Caco-2 (cell line): Measurements from ENCODE around the gene ADCY7. TPM values are rescaled to one million over a fixed set of nuclear protein-coding genes. Genes with fewer than 3 reads are reported as not detected.

Source experiments
- BruUV-seq: library from RNA; stranded (reverse); fragments of 400-500 nt; replicated peaks from 2 replicates; lab custom pipeline; 2021; lab: Mats Ljungman, UMichigan
- CTCF ChIA-PET: fragments of 300-600 bp; sonication (Branson Sonifier 250); formaldehyde crosslinking; loops from one replicate; lab custom pipeline; 2022; ENCODE audit warnings: antibody characterized with exemption; lab: Charles Lee
- POLR2A ChIA-PET: fragments of 300-600 bp; sonication (Branson Sonifier 250); formaldehyde crosslinking; loops from one replicate; lab custom pipeline; 2022; ENCODE audit warnings: antibody characterized with exemption; lab: Charles Lee
- DNase-seq, 2 experiments: peaks; one replicate each; pipeline versions ENCODE4 v3.0.0 to v3.0.0-alpha.2; 2020 to 2022
- H3K27me3 ChIP-seq: replicated peaks from 2 replicates; pipeline ENCODE4 v1.6.0; 2011; ENCODE audit warnings: low read length; ENCODE audit not compliant: control insufficient read depth, insufficient read depth
- H3K36me3 ChIP-seq: 2 replicates; pipeline ENCODE4 v1.5.1; 2011; ENCODE audit warnings: low read length; ENCODE audit not compliant: control insufficient read depth, insufficient read depth
- H3K4me1 ChIP-seq: fragments of 250-450 bp; sonication (Bioruptor Pico); 2 replicates; pipeline ENCODE4 v1.5.1; 2020; ENCODE audit warnings: mild to moderate bottlenecking
- H3K4me3 ChIP-seq: 2 replicates; pipeline ENCODE4 v1.5.1; 2011; ENCODE audit warnings: low read depth, mild to moderate bottlenecking, control low read depth, low read length
- H3K9me3 ChIP-seq: fragments of 250-450 bp; sonication (Bioruptor Pico); 2 replicates; pipeline ENCODE4 v1.5.1; 2020; ENCODE audit warnings: mild to moderate bottlenecking, moderate library complexity
- H3K27ac Mint-ChIP-seq: one replicate; pipeline ENCODE4 v1.8.0; 2022; ENCODE audit warnings: mixed read lengths; ENCODE audit not compliant: unreplicated experiment
- H3K27me3 Mint-ChIP-seq: one replicate; pipeline ENCODE4 v1.8.0; 2022; ENCODE audit warnings: mixed read lengths; ENCODE audit not compliant: insufficient read depth, unreplicated experiment
- H3K36me3 Mint-ChIP-seq: one replicate; pipeline ENCODE4 v1.8.0; 2022; ENCODE audit warnings: mild to moderate bottlenecking, mixed read lengths; ENCODE audit not compliant: insufficient read depth, unreplicated experiment
- H3K4me1 Mint-ChIP-seq: one replicate; pipeline ENCODE4 v1.8.0; 2022; ENCODE audit warnings: low read depth, mixed read lengths; ENCODE audit not compliant: unreplicated experiment
- H3K4me3 Mint-ChIP-seq: one replicate; pipeline ENCODE4 v1.8.0; 2022; ENCODE audit warnings: mild to moderate bottlenecking, moderate library complexity, mixed read lengths; ENCODE audit not compliant: unreplicated experiment
- H3K9me3 Mint-ChIP-seq: one replicate; pipeline ENCODE4 v1.8.0; 2022; ENCODE audit warnings: mixed read lengths; ENCODE audit not compliant: unreplicated experiment
- CTCF ChIP-seq, 2 experiments: fragments of 200-600 bp in 1 of 2; IDR thresholded peaks; 1 replicate in 1 of 2; 2 replicates in 1 of 2; pipeline versions ENCODE4 v1.5.1 to v1.8.0; 2011 to 2022; ENCODE audit warnings: antibody characterized with exemption in 1 of 2, control low read depth in 1 of 2, inconsistent platforms in 1 of 2, low read depth in 1 of 2, low read length in 1 of 2, mild to moderate bottlenecking in 1 of 2, moderate library complexity in 1 of 2; ENCODE audit not compliant: insufficient read depth in 1 of 2, severe bottlenecking in 1 of 2, unreplicated experiment in 1 of 2
- intact Hi-C: fragments of 100-400 bp; cut with micrococcal nuclease; formaldehyde crosslinking; loops from one replicate; pipeline ENCODE4 v1.10.0; 2022; ENCODE audit not compliant: unreplicated experiment
- total RNA-seq: library from RNA; stranded (reverse); gene quantifications from 2 replicates; pipeline ENCODE4 v1.2.3, GENCODE V29; 2022

Gene ADCY7
- total RNA-seq, 1 experiment from 2014 or later, result 54.2 TPM

DNA sequence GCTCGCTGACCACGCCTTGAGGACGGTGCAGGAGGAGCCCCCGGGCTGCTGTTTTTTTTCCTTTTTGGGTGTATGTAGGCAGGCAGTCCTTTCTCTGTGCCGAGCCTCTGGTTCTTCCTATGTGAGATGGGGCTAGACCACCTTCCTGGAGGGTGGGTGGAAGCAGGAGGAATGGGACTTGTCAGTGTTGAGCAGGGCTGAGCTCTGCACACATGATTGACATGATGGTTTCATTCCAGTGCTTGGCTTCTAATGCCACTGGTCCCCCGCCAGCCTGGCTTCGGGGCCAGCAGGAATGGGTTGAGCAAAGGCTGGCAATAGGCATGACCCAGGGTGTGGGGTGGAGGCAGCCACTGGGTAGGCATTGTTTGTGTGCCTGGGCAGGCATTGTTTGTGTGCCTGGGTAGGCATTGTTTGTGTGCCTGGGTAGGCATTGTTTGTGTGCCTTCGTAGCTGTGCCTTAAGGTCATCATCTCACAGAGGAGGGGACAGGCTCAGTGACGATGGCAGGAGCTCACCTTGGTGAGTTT, 14.2 kb upstream of the ADCY7 start:
- H3K4me3 ChIP-seq, result no peak overlapping the region
- H3K4me1 Mint-ChIP-seq, result peaks cover 15% of the 10 kb centered on the region
- no peaks in the 10 kb centered on the region for H3K9me3 ChIP-seq
- H3K9me3 Mint-ChIP-seq, result no peaks in the 10 kb centered on the region
- intact Hi-C loops, result no loop called here
- no peak overlapping the region for H3K4me3 Mint-ChIP-seq
- DNase-seq, result no peak
- H3K4me1 ChIP-seq, result no peaks in the 10 kb centered on the region; the same call in 1 of the 2 replicates
- peaks cover 16% of the 10 kb centered on the region for H3K36me3 Mint-ChIP-seq
- H3K27ac Mint-ChIP-seq, result no peak overlapping the region
- POLR2A ChIA-PET, result interaction anchor here (0.6 kb wide), 1 partner anchor 254 kb away, joined by 3 read pairs; no protein-coding TSS in a partner anchor
- no peaks in the 10 kb centered on the region for H3K27me3 Mint-ChIP-seq
- CTCF ChIA-PET, result no interaction called here
- no peaks in the 10 kb centered on the region; the same call in 1 of the 2 replicates for H3K36me3 ChIP-seq
- H3K27me3 ChIP-seq, result no peaks in the 10 kb centered on the region
- TF ChIP-seq CTCF (IDR thresholded peaks at IDR 0.05; ENCODE audit: insufficient read depth in 1 of 2, low read depth in 1 of 2, low read length in 1 of 2, severe bottlenecking in 1 of 2, unreplicated experiment in 1 of 2), result no peak
- BruUV-seq, result no TSS peak

DNA sequence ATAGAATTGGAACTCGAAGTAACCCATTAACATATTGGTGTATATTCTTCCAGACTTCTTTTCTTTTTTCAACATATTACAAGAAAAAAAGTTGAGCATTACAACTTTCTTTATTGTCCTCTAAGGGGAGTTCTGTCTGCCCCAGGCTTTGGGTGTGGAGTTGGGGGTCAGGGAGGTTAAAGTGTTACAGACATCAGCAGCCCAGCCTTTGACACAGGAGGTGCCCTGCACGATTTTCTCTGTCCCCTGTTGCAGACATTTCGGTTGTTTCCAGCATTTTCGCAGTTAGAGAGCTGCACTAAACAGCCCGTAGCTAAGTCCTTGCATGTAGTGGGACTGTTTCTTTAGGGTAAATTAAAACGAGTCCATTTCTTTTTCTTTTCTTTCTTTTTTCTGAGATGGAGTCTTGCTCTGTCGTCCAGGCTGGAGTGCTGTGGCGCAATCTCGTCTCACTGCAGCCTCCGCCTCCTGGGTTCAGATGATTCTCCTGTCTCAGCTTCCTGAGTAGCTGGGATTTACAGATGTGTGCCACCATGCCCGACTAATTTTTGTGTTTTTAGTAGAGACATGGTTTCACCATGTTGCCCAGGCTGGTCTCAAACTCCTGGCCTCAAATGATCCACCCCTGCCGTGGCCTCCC, 13.4 kb upstream of the ADCY7 start:
- Mint-ChIP-seq H3K27me3 (no peaks in the 10 kb centered on the region), H3K4me3 (no peak overlapping the region), H3K4me1 (peaks cover 15% of the 10 kb centered on the region), H3K36me3 (peaks cover 17% of the 10 kb centered on the region), H3K9me3 (no peaks in the 10 kb centered on the region), H3K27ac (no peak overlapping the region)
- CTCF ChIA-PET, result no interaction called here
- intact Hi-C loops, result no loop called here
- Histone ChIP-seq H3K9me3 (no peaks in the 10 kb centered on the region), H3K4me3 (no peak overlapping the region), H3K4me1 (no peaks in the 10 kb centered on the region; the same call in 1 of the 2 replicates), H3K36me3 (no peaks in the 10 kb centered on the region; the same call in 1 of the 2 replicates), H3K27me3 (no peaks in the 10 kb centered on the region)
- no peak for DNase-seq
- POLR2A ChIA-PET, result interaction anchor here (0.5 to 0.6 kb wide), 2 partner anchors 27 to 253 kb away, joined by 3 read pairs; no protein-coding TSS in a partner anchor
- no peak for TF ChIP-seq CTCF (IDR thresholded peaks at IDR 0.05; ENCODE audit: insufficient read depth in 1 of 2, low read depth in 1 of 2, low read length in 1 of 2, severe bottlenecking in 1 of 2, unreplicated experiment in 1 of 2)
- BruUV-seq, result no TSS peak

- no peaks in the 10 kb centered on the region; the same call in 1 of the 2 replicates for H3K4me1 ChIP-seq
- no peak overlapping the region for H3K4me3 ChIP-seq
- peaks cover 10% of the 10 kb centered on the region for H3K4me1 Mint-ChIP-seq
- no peaks in the 10 kb centered on the region; the same call in 1 of the 2 replicates for H3K36me3 ChIP-seq
- POLR2A ChIA-PET, result no interaction called here
- H3K4me3 Mint-ChIP-seq, result no peak overlapping the region
- no peak for DNase-seq
- TF ChIP-seq CTCF (IDR thresholded peaks at IDR 0.05; ENCODE audit: insufficient read depth in 1 of 2, low read depth in 1 of 2, low read length in 1 of 2, severe bottlenecking in 1 of 2, unreplicated experiment in 1 of 2), result no peak
- H3K27ac Mint-ChIP-seq, result no peak overlapping the region
- H3K27me3 ChIP-seq, result no peaks in the 10 kb centered on the region
- BruUV-seq, result no TSS peak
- H3K36me3 Mint-ChIP-seq, result peaks cover 17% of the 10 kb centered on the region
- CTCF ChIA-PET, result no interaction called here
- no peaks in the 10 kb centered on the region for H3K9me3 ChIP-seq
- H3K27me3 Mint-ChIP-seq, result no peaks in the 10 kb centered on the region
- intact Hi-C loops, result no loop called here
- no peaks in the 10 kb centered on the region for H3K9me3 Mint-ChIP-seq
Observed at GRCh38 chr16:50253514-50253910, 12.8 kb upstream of the ADCY7 start.
